Measurements from ENCODE around the gene SMS. TPM values are rescaled to one million over a fixed set of nuclear protein-coding genes. Genes with fewer than 3 reads are reported as not detected.
A peak's percentile ranks its signal among the peaks of the same experiment; 100 is the strongest.

SMS gene
- total RNA-seq, 2 donors from 2014 or later = 13.5 to 20.5 TPM

- intact Hi-C loops (cut with DNase I) = no loop called here
- H3K36me3 ChIP-seq (replicated peaks in 1 of 2; ENCODE audit: insufficient read depth in 1 of 2, low read depth in 2 of 2) = no peaks in the 10 kb centered on the region
- 85 to 94% methylated on average over 3 to 6 of the region's 7 CpGs for WGBS, 2 donors
- H3K4me3 ChIP-seq = no peak overlapping the region
- ATAC-seq (no peak), DNase-seq (no peak)
- H3K9me3 ChIP-seq = no peaks in the 10 kb centered on the region
- TF ChIP-seq CTCF (IDR thresholded peaks at IDR 0.05) (no peak), POLR2A (IDR thresholded peaks at IDR 0.05) (no peak)
- H3K27me3 ChIP-seq = no peaks in the 10 kb centered on the region
- no peak overlapping the region for H3K27ac ChIP-seq
- H3K4me1 ChIP-seq = peaks cover 10% of the 10 kb centered on the region
Measured at GRCh38 chrX:21972721-21973120, 32.2 kb downstream of the SMS start.

- peak overlapping the region in 2 of 4 donors; percentile 8 to 39 for H3K27ac ChIP-seq
- H3K9me3 ChIP-seq = no peaks in the 10 kb centered on the region
- TF ChIP-seq POLR2A (IDR thresholded peaks at IDR 0.05) (no peak), CTCF (IDR thresholded peaks at IDR 0.05) (no peak)
- DNase-seq = no peak
- no peak overlapping the region for H3K4me3 ChIP-seq
- 82 to 85% methylated on average over 8 to 12 of the region's 12 CpGs for whole genome bisulfite sequencing, 2 donors
- H3K36me3 ChIP-seq (replicated peaks in 1 of 2; ENCODE audit: insufficient read depth in 1 of 2, low read depth in 2 of 2) = no peaks in the 10 kb centered on the region
- ATAC-seq = no peak
- peaks cover 10% of the 10 kb centered on the region for H3K4me1 ChIP-seq
- H3K27me3 ChIP-seq = no peaks in the 10 kb centered on the region
- intact Hi-C loops (cut with DNase I) = no loop called here
Measured at GRCh38 chrX:21973321-21974010, 33.0 kb downstream of the SMS start.

- peak; percentile 48 for ATAC-seq
- no peaks in the 10 kb centered on the region for H3K27me3 ChIP-seq
- H3K4me3 ChIP-seq = no peak overlapping the region
Measured at GRCh38 chrX:21974011-21974385, 33.5 kb downstream of the SMS start.

GRCh38 chrX:21975242-21975641, 34.7 kb downstream of the SMS start:
- no peak for ATAC-seq
- Histone ChIP-seq H3K4me3 (no peak overlapping the region), H3K27me3 (no peaks in the 10 kb centered on the region), H3K9me3 (no peaks in the 10 kb centered on the region), H3K4me1 (peaks cover 10% of the 10 kb centered on the region), H3K36me3 (replicated peaks in 1 of 2; ENCODE audit: insufficient read depth in 1 of 2, low read depth in 2 of 2) (no peaks in the 10 kb centered on the region), H3K27ac (no peak overlapping the region)
- WGBS, 2 donors = 83 to 97% methylated on average over 1 to 3 of the region's 3 CpGs
- intact Hi-C loops (cut with DNase I) = no loop called here
- DNase-seq = no peak
- TF ChIP-seq CTCF (IDR thresholded peaks at IDR 0.05) = no peak
- TF ChIP-seq POLR2A (IDR thresholded peaks at IDR 0.05) = no peak

More at GRCh38 chrX:21974011-21974385, 33.5 kb downstream of the SMS start:
- WGBS, 2 donors = 7 to 10% methylated on average over 2 of the region's 2 CpGs
- Histone ChIP-seq H3K9me3 (no peaks in the 10 kb centered on the region), H3K27ac (peak overlapping the region in 3 of 4 donors; percentile 8 to 39 (median 28)), H3K4me1 (peaks cover 10% of the 10 kb centered on the region), H3K36me3 (replicated peaks in 1 of 2; ENCODE audit: insufficient read depth in 1 of 2, low read depth in 2 of 2) (no peaks in the 10 kb centered on the region)
- no peak for TF ChIP-seq POLR2A (IDR thresholded peaks at IDR 0.05)
- no peak for TF ChIP-seq CTCF (IDR thresholded peaks at IDR 0.05)
- DNase-seq = peak in 2 of 4 donors; percentile 10 to 19
- intact Hi-C loops (cut with DNase I) = no loop called here

- WGBS, 2 donors = 56% methylated on average over 6 of the region's 6 CpGs
- ATAC-seq = no peak
- H3K27ac ChIP-seq = no peak overlapping the region
Measured at GRCh38 chrX:21975812-21976211, 35.3 kb downstream of the SMS start.

More at GRCh38 chrX:21975812-21976211, 35.3 kb downstream of the SMS start:
- Histone ChIP-seq H3K36me3 (replicated peaks in 1 of 2; ENCODE audit: insufficient read depth in 1 of 2, low read depth in 2 of 2) (no peaks in the 10 kb centered on the region), H3K4me1 (peaks cover 10% of the 10 kb centered on the region), H3K9me3 (no peaks in the 10 kb centered on the region), H3K27me3 (no peaks in the 10 kb centered on the region), H3K4me3 (no peak overlapping the region)
- intact Hi-C loops (cut with DNase I) = no loop called here
- TF ChIP-seq CTCF (IDR thresholded peaks at IDR 0.05) = peak in 2 of 7 experiments; percentile 19 to 34
- no peak for TF ChIP-seq POLR2A (IDR thresholded peaks at IDR 0.05)
- no peak for DNase-seq
